ENCODE results near the gene STUB1. TPM values are rescaled to one million over a fixed set of nuclear protein-coding genes. Genes with fewer than 3 reads are reported as not detected.
"Not testable (repeated sequence)": the region's sequence is repeated elsewhere in the genome, so short reads cannot be mapped to it uniquely, and the experiment has no call there.

Gene STUB1
- total RNA-seq, 4 donors from 2014 or later: 152 to 213 (median 186) TPM

DNA sequence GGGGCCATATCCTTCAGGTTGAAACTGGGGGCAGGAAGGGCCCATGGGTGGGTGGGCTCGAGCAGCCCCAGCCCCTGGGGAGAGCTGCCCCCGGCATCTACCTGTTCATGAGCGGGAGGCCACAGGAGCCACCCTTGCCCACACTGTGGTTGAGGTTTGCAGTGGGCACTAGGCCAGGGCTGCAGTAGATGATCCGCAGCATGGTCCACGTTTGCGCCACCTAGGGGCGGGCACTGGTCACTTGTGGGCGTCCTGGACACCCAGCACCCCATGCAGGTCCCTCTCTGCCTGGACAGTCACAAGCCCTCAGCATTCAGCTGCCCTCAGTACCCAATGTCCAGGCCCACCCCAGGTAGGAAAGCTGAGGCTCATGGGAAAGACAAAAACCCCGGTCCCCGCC lies 5.8 kb downstream of the STUB1 start:
- TF ChIP-seq CTCF (IDR thresholded peaks at IDR 0.05) (peak in 1 of 5 experiments; percentile 12), POLR2A (IDR thresholded peaks at IDR 0.05) (no peak)
- Histone ChIP-seq H3K36me3 (peaks cover 0 to 53% (median 15%) of the 10 kb centered on the region in 3 donors), H3K27ac (no peak overlapping the region), H3K4me3 (no peak overlapping the region), H3K27me3 (no peaks in the 10 kb centered on the region), H3K4me1 (peaks cover 0 to 79% (median 46%) of the 10 kb centered on the region in 4 donors), H3K9me3 (no peaks in the 10 kb centered on the region)
- 54 to 85% methylated on average over 5 to 8 of the region's 10 CpGs for WGBS, 2 donors
- no peak for DNase-seq (ENCODE audit: low spot score in 2 of 2)

DNA sequence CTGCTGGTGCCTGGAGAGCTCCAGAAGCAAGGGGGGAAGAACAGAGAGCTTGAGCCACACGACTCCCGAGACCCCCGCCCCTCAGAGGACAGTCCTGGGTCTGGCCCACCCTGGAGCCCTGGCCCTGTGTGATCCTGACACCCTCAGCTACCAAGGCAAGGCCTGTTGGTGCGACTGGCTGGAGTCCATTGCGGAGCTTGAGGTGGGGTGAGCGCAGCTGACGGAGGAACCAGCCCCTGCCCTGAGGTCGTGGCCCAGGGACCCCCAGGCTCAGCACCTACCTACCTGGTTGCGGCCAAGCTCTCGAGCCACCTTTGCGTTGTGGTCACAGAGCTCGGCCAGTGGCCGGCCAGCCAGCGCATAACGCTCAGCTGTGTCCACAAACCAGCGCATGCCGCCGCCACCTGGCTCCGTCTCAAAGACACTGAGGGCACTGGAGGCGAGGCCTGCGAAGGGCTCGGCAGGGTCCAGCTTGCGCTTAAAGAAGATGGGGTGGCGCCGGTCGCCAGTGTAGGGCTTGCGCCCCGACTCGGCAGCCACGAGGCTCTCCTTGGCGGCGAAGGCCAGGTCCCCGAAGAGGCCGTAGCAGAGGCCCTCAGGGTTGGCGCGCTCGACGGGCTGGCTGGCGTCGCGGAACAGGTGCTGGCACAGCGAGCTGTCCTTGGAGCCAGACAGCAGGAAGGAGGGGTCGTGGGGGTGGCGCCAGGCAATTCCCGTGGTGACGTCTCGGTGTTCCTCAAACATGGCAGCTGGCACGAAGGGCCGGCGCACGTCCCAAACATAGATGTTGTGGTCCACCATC lies 6.5 kb downstream of the STUB1 start:
- H3K27ac ChIP-seq: no peak overlapping the region
- H3K4me3 ChIP-seq: no peak overlapping the region
- DNase-seq (ENCODE audit: low spot score in 2 of 2): no peak
- H3K27me3 ChIP-seq: no peaks in the 10 kb centered on the region
- TF ChIP-seq POLR2A (IDR thresholded peaks at IDR 0.05) (no peak), EP300 (IDR thresholded peaks at IDR 0.05) (no peak), CTCF (IDR thresholded peaks at IDR 0.05) (no peak)
- peaks cover 0 to 72% (median 39%) of the 10 kb centered on the region in 4 donors for H3K4me1 ChIP-seq
- WGBS, 2 donors: 90 to 95% methylated on average over 45 of the region's 51 CpGs
- H3K36me3 ChIP-seq: peaks cover 0 to 48% (median 14%) of the 10 kb centered on the region in 3 donors
- H3K9me3 ChIP-seq: no peaks in the 10 kb centered on the region

- Histone ChIP-seq H3K4me3 (no peak overlapping the region), H3K27ac (no peak overlapping the region), H3K36me3 (peaks cover 0 to 39% (median 6%) of the 10 kb centered on the region in 3 donors), H3K27me3 (peaks cover 0 to 6% of the 10 kb centered on the region in 2 donors), H3K4me1 (peaks cover 0 to 63% (median 33%) of the 10 kb centered on the region in 4 donors), H3K9me3 (no peaks in the 10 kb centered on the region)
- no peak for DNase-seq (ENCODE audit: low spot score in 2 of 2)
- no peak for TF ChIP-seq EP300 (IDR thresholded peaks at IDR 0.05)
- WGBS, 2 donors: 87 to 92% methylated on average over 9 to 19 of the region's 19 CpGs
Measured at GRCh38 chr16:687499-687898, 7.3 kb downstream of the STUB1 start.

GRCh38 chr16:689175-689897 lies 9.1 kb downstream of the STUB1 start:
- TF ChIP-seq CTCF (IDR thresholded peaks at IDR 0.05) (no peak), POLR2A (IDR thresholded peaks at IDR 0.05) (no peak), EP300 (IDR thresholded peaks at IDR 0.05) (no peak)
- Histone ChIP-seq H3K36me3 (peaks cover 0 to 32% (median 0%) of the 10 kb centered on the region in 3 donors), H3K9me3 (no peaks in the 10 kb centered on the region), H3K27me3 (peaks cover 0 to 23% of the 10 kb centered on the region in 2 donors), H3K4me1 (peaks cover 0 to 57% (median 24%) of the 10 kb centered on the region in 4 donors), H3K27ac (peak overlapping the region in 3 of 4 donors; percentile 88 to 94 (median 90)), H3K4me3 (peak overlapping the region; percentile 63 to 99 (median 82))
- WGBS, 2 donors: 81 to 90% methylated on average over 24 of the region's 26 CpGs
- no peak for DNase-seq (ENCODE audit: low spot score in 2 of 2)

DNA sequence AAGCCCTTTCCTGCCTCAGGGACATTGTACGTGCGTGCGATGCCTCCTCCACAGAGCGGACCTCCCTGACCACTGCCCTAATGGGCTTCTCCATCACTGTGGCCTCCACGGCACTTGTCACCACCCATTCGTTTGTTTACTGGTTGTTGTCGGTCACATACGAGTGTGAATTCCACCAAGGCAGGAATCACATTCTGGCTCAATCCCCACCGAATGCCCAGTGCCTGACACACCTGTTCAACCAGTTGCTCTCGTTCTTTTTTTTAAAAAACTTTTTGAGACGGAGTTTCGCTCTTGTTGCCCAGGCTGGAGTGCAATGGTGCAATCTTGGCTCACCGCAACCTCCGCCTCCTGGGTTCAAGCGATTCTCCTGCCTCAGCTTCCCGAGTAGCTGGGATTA lies 11.0 kb downstream of the STUB1 start:
- DNase-seq (ENCODE audit: low spot score in 2 of 2): not testable (repeated sequence)

More for the DNA sequence above, 11.0 kb downstream of the STUB1 start:
- 89 to 92% methylated on average over 16 of the region's 16 CpGs for WGBS, 2 donors
- not testable (repeated sequence) for H3K4me3 ChIP-seq, H3K27ac ChIP-seq, H3K9me3 ChIP-seq
- Histone ChIP-seq H3K27me3 (peaks cover 0 to 41% of the 10 kb centered on the region in 2 donors), H3K36me3 (peaks cover 0 to 20% (median 0%) of the 10 kb centered on the region in 3 donors), H3K4me1 (peaks cover 0 to 56% (median 27%) of the 10 kb centered on the region in 4 donors)

All from tibial nerve (tissue), 4 donors.